ENCODE results near the gene LEKR1.
"Not testable (repeated sequence)": the region's sequence is repeated elsewhere in the genome, so short reads cannot be mapped to it uniquely, and the experiment has no call there.

The LEKR1 gene

DNA sequence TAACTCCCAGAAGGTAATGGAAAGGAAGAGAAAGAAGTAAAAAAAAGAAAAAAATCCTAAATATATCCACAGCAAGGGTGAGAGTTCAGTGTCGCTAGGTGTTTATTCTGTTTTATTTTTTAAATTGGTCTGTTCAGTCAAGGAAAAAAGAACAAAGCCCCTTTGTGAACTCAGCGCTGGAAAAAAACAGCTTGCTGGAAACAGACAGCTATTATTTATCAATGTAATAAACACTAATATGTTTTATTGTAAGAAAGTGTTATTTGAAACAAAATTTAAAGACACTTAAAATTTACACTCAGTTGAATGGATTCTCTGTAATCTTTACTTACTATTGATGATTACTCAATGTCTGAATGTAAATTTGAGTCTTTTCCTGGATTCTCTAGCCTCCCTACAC lies 32.3 kb upstream of the LEKR1 start:
- Histone ChIP-seq H2AFZ (ENCODE audit: low read depth, low read length) (no peak overlapping the region), H3K4me3 (ENCODE audit: low read length) (no peak overlapping the region), H3K36me3 (ENCODE audit: insufficient read depth, low read length) (no peaks in the 10 kb centered on the region), H3K27me3 (ENCODE audit: insufficient read depth, low read length) (no peaks in the 10 kb centered on the region), H3K4me1 (ENCODE audit: insufficient read depth, low read length) (no peaks in the 10 kb centered on the region), H3K9me3 (ENCODE audit: low read length) (no peaks in the 10 kb centered on the region)

DNA sequence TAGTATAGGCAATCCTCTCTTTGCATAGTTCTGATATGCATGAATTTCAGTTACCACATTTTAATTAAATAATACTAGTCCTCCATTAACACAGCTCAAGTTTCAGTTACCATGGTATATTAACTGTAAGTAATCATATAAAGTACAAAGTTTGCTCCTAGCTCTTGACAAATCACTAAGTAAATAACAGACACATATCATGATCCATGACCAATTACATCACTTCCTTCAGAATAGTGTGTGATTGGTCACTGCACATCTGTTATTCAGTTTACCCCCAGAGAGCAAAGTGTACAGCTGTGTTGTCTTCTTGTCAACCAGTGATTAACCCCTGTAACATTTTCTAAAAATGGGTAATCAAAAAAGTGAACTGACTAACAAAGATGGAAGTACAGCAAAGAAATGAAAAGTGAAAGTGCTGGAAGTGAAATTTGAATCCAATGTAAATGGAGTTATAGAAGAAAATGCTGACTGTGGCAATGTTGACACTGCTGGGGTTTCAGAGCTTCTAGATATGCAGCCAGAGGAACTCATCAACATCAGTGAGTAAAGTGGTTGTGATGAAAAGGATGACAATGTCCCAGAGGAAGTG lies 30.2 kb upstream of the LEKR1 start:
- Histone ChIP-seq H3K4me1 (ENCODE audit: insufficient read depth, low read length) (no peaks in the 10 kb centered on the region), H3K9me3 (ENCODE audit: low read length) (peaks cover 1% of the 10 kb centered on the region), H2AFZ (ENCODE audit: low read depth, low read length) (no peak overlapping the region), H3K36me3 (ENCODE audit: insufficient read depth, low read length) (no peaks in the 10 kb centered on the region), H3K27me3 (ENCODE audit: insufficient read depth, low read length) (no peaks in the 10 kb centered on the region), H3K4me3 (ENCODE audit: low read length) (no peak overlapping the region)

DNA sequence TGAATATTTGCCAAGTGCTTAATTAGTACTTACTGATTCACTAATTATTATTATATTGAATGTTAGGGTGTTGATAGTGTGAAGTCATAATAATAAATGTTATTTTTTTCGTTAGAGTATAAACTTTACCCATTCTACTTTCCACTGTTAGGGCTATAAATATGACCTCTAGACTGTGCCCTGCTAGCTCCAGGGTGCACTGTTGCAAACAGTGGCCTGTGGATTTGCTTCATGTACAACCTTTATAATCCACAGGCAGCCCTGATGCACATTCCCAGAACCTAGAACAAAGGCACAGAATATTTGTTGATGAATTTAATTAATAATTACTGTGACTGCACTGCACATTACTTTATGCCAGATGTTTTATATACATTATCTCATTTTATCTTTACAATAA lies 28.8 kb upstream of the LEKR1 start:
- H3K36me3 ChIP-seq (ENCODE audit: insufficient read depth, low read length), result no peaks in the 10 kb centered on the region
- H3K4me1 ChIP-seq (ENCODE audit: insufficient read depth, low read length), result no peaks in the 10 kb centered on the region
- no peak overlapping the region for H2AFZ ChIP-seq (ENCODE audit: low read depth, low read length)
- peaks cover 1% of the 10 kb centered on the region for H3K9me3 ChIP-seq (ENCODE audit: low read length)
- H3K4me3 ChIP-seq (ENCODE audit: low read length), result no peak overlapping the region
- H3K27me3 ChIP-seq (ENCODE audit: insufficient read depth, low read length), result no peaks in the 10 kb centered on the region

DNA sequence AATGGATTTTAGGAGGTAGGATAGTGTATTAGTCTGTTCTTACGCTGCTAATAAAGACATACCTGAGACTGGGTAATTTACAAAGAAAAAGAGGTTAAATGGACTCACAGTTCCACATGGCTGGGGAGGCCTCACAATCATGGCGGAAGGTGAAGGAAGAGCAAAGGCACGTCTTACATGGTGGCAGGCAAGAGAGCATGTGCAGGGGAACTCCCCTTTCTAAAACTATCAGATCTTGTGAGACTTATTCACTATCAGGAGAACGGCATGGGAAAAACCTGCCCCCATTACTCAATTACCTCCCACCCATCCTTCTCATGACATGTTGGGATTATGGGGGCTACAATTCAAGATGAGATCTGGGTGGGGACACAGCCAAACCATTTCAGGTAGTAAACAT lies 25.9 kb upstream of the LEKR1 start:
- H3K36me3 ChIP-seq (ENCODE audit: insufficient read depth, low read length); H3K9me3 ChIP-seq (ENCODE audit: low read length); H3K4me1 ChIP-seq (ENCODE audit: insufficient read depth, low read length); H2AFZ ChIP-seq (ENCODE audit: low read depth, low read length); H3K27me3 ChIP-seq (ENCODE audit: insufficient read depth, low read length); H3K4me3 ChIP-seq (ENCODE audit: low read length): not testable (repeated sequence)

DNA sequence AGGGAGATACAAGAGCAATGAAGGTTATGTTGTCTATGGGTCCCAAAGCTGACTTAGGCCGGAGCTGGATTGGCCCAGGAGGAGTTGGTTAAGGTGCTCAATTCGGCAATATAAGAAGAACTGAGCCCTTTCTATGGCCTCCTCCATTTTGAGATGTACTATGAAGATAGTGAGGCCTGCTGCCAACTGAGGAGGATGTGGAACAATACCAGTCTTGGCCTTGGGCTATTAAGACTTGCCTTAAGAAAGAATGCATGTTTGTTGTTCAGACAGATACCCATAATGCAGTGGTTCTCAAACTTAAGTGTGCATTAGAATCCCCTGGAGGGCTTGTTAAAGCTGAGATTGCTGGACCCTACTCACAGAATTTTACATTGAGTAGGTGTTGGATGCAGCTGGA lies 24.4 kb upstream of the LEKR1 start:
- Histone ChIP-seq H3K9me3 (ENCODE audit: low read length) (peaks cover 1% of the 10 kb centered on the region), H3K27me3 (ENCODE audit: insufficient read depth, low read length) (no peaks in the 10 kb centered on the region), H3K36me3 (ENCODE audit: insufficient read depth, low read length) (no peaks in the 10 kb centered on the region), H2AFZ (ENCODE audit: low read depth, low read length) (no peak overlapping the region), H3K4me3 (ENCODE audit: low read length) (no peak overlapping the region), H3K4me1 (ENCODE audit: insufficient read depth, low read length) (no peaks in the 10 kb centered on the region)

DNA sequence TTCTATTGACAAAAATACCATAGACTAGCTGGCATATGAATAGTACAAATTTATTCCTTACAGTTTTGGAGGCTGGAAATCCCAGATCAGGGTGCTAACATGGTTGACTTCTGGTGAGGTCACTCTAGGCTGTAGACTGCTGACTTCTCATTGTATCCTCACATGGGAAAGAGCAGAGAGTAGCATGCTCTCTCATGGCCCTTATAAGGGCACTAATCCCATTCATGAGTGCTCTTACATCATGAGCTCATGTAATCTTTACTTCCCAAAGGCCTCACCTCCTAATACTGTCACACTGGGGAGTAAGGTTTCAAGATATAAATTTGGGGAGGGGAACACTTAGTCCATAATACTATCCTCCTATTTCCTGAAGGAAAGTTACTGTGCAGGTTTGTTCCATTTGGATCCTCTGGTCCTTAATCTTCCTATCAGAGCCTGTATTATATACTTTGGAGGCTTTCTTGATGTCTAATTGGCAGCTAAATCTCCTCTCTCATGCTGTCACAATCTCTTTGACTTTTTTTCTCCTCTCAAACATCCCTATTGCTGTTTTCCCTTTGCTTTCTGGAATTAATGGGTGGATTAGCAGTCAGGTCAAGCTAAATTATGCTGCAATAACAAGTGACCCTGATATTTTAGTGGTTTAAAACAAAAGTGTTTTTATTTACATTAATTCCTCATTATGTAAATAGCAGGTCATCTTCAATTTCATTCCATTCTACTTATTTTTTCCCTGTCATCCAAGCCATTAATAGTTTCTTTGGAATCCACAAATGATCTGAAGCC lies 23.1 kb upstream of the LEKR1 start:
- Histone ChIP-seq H3K9me3 (ENCODE audit: low read length) (peaks cover 1% of the 10 kb centered on the region), H3K27me3 (ENCODE audit: insufficient read depth, low read length) (no peaks in the 10 kb centered on the region), H3K4me3 (ENCODE audit: low read length) (no peak overlapping the region), H2AFZ (ENCODE audit: low read depth, low read length) (no peak overlapping the region), H3K4me1 (ENCODE audit: insufficient read depth, low read length) (no peaks in the 10 kb centered on the region), H3K36me3 (ENCODE audit: insufficient read depth, low read length) (no peaks in the 10 kb centered on the region)

DNA sequence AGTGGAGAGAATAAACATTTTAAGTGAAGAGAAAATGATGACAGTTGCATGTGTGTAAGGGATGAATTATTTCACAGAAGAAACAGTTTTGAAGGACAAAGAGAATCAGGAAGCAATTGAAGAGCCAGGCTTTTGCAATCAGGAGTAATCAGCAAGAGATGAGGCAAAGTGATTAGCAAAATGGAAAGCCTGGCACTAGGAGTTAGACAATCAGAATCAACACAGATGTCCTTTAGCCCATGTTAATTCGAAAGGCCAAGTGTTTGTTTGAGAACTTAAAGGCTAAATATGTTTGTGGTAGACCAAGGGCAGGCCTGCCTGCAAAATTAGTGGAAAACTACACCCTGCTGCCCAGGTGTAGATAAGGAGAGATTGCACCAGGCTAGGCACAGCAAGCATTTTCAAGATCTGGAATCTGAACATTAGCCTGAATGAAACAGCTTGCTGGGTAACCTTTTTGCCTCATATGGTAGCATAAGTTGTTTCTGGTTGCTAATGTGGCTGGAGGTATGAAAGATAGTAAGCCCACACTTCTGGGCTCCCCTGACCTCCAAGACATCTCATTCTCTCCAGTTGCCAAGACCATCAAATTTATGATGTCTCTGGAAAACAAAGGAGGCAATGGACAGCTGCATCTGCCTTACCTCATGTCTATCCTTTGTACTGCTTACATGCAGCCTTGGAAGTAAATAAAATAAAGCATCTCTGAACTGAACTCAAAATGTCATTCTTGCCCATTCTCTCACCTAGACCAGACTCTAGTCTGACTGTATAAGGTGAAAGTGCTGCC lies 22.0 kb upstream of the LEKR1 start:
- H3K9me3 ChIP-seq (ENCODE audit: low read length), result peaks cover 1% of the 10 kb centered on the region

DNA sequence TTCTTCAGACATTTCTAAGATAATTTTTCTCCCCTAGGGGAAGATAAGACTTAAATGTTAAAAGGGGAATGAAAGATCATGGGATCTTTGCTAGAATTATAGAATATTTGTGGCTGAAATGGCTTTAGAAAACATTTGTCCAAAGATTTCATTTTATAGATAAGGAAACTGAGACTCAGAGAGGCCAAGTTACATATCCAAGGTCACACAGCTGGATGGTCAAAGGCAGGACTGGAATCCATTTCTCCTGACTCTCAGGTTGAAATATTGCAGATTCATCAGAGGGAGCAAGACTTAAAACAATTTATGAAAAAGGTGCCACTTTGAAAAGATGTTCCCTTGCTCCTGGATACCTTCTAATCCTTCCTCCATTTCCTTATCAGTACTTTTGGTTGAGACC lies 19.5 kb upstream of the LEKR1 start:
- Histone ChIP-seq H2AFZ (ENCODE audit: low read depth, low read length) (no peak overlapping the region), H3K36me3 (ENCODE audit: insufficient read depth, low read length) (no peaks in the 10 kb centered on the region), H3K9me3 (ENCODE audit: low read length) (no peaks in the 10 kb centered on the region), H3K4me3 (ENCODE audit: low read length) (no peak overlapping the region), H3K4me1 (ENCODE audit: insufficient read depth, low read length) (no peaks in the 10 kb centered on the region), H3K27me3 (ENCODE audit: insufficient read depth, low read length) (no peaks in the 10 kb centered on the region)

More for the DNA sequence above, 22.0 kb upstream of the LEKR1 start:
- Histone ChIP-seq H3K4me3 (ENCODE audit: low read length) (no peak overlapping the region), H3K27me3 (ENCODE audit: insufficient read depth, low read length) (no peaks in the 10 kb centered on the region), H3K4me1 (ENCODE audit: insufficient read depth, low read length) (no peaks in the 10 kb centered on the region), H2AFZ (ENCODE audit: low read depth, low read length) (no peak overlapping the region), H3K36me3 (ENCODE audit: insufficient read depth, low read length) (no peaks in the 10 kb centered on the region)

DNA sequence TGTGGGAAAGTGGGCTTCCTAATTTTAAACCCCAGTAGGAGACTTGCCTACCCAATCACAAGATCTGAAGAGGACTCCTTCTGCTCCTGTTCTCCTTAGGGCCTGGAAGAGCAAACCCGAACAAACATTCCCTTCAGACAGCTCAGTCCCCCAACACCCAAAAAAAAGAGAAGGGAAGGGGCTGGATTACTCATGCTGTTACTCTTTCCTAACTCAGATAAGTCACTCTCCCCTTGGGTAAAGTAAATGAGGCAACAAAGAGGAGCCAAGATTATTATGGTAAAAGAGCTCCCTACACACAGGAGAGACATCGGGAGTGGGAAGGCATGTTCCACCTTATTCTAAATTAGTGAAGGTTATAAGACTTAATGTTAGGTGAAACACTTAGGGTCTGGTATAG lies 18.1 kb upstream of the LEKR1 start:
- H3K36me3 ChIP-seq (ENCODE audit: insufficient read depth, low read length), result no peaks in the 10 kb centered on the region
- no peaks in the 10 kb centered on the region for H3K9me3 ChIP-seq (ENCODE audit: low read length)
- H3K4me1 ChIP-seq (ENCODE audit: insufficient read depth, low read length), result no peaks in the 10 kb centered on the region
- no peak overlapping the region for H3K4me3 ChIP-seq (ENCODE audit: low read length)
- H3K27me3 ChIP-seq (ENCODE audit: insufficient read depth, low read length), result no peaks in the 10 kb centered on the region
- H2AFZ ChIP-seq (ENCODE audit: low read depth, low read length), result no peak overlapping the region

DNA sequence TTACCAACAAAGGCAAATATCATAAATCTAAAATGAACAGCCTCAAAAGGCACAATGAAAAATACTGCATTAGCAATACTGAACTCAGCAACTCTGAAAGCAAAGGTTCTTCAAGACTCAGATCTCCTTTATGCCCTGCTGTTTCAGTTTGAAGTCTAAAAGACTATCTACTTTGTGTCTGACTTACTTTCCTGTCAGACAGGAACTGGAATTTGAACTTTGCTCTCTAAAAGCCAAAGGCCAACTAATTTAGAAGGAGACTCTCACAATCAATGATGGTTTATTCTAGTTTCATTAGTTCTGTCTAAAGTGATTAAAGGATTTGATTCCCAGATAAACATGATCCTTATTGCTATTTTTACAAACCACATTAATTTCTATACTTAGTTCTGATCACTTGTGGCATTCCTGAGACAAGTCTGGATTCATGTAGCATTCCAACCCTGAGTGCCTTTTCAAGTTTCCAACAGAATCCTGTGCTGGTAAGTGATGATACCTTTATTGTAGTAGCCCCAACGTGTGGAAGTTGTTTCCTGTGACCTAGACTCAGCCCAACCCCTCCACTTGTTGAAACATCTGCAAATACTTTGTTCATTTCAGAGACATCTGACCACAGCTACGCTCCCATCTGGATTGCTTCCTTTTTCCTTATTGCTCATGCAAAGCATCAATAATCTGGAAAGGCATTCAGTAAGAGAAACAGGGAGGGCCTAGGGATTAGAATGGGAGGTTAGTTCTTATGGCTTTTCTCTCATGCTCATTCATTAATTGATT lies 14.9 kb upstream of the LEKR1 start:
- H3K36me3 ChIP-seq (ENCODE audit: insufficient read depth, low read length), result no peaks in the 10 kb centered on the region
- no peaks in the 10 kb centered on the region for H3K9me3 ChIP-seq (ENCODE audit: low read length)
- H2AFZ ChIP-seq (ENCODE audit: low read depth, low read length), result no peak overlapping the region
- no peaks in the 10 kb centered on the region for H3K4me1 ChIP-seq (ENCODE audit: insufficient read depth, low read length)
- no peak overlapping the region for H3K4me3 ChIP-seq (ENCODE audit: low read length)
- no peaks in the 10 kb centered on the region for H3K27me3 ChIP-seq (ENCODE audit: insufficient read depth, low read length)

DNA sequence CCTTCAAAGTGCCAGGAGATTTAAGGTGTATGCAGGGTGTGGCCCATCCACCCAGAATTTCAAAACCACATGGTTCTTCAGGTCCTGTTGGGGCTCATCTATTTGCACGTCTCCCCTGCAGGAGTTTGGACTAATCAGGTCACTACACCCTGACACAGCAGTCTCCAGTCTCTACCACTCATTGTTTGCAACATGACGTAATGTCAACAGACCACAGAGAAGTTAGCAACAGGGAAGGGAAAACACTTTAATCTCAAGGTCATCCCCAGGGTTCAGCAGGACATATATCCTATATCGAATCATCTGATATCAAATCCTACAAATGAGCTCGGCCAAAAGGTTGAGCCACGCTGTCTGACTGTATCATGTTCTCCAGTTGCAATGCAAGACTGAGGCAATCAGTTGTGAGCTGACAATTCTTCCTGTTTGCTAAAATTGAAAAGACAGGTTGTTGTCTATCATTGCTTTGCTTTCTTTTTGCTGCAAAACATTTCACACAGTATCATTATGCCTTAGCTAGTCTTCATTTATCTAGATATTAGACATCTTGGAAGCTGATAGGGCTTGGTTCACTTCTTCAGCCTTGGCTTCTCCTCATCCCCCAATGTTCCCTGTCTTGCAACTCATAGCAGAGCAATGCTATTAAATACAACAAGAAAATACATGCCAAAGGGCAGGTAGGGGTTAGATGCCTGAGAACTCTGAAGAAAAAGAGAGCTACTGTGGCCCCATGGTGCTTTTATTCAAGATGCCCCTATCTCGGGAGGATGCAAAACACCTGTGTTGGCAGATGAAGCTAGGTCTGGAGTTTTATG lies 13.4 kb upstream of the LEKR1 start:
- Histone ChIP-seq H3K4me3 (ENCODE audit: low read length) (no peak overlapping the region), H3K36me3 (ENCODE audit: insufficient read depth, low read length) (no peaks in the 10 kb centered on the region), H3K9me3 (ENCODE audit: low read length) (no peaks in the 10 kb centered on the region), H3K27me3 (ENCODE audit: insufficient read depth, low read length) (no peaks in the 10 kb centered on the region), H2AFZ (ENCODE audit: low read depth, low read length) (no peak overlapping the region), H3K4me1 (ENCODE audit: insufficient read depth, low read length) (no peaks in the 10 kb centered on the region)

DNA sequence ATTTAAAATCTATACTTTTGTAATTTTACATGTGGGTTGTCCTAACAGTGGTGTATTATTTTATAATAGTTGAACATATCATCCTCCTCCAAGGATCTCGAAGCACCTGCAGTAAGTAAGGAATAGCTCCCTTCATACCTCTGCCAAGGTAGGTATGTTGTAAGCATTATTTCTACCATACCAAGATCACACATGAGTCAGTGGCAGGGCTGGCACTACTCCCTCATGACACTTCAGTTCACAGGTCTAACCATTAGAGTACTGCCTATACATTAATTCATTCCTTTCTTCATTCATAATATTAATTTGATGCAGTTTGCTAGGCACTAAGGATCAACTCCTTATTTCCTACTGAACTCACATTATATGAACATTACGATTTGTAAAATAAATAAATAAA lies 11.9 kb upstream of the LEKR1 start:
- H3K36me3 ChIP-seq (ENCODE audit: insufficient read depth, low read length), result no peaks in the 10 kb centered on the region
- no peaks in the 10 kb centered on the region for H3K9me3 ChIP-seq (ENCODE audit: low read length)
- H3K27me3 ChIP-seq (ENCODE audit: insufficient read depth, low read length), result peaks cover 2% of the 10 kb centered on the region
- H3K4me3 ChIP-seq (ENCODE audit: low read length), result no peak overlapping the region
- no peaks in the 10 kb centered on the region for H3K4me1 ChIP-seq (ENCODE audit: insufficient read depth, low read length)
- no peak overlapping the region for H2AFZ ChIP-seq (ENCODE audit: low read depth, low read length)

All from neuron (in vitro differentiated cells).